ENCODE data around the gene ARPC4.

Gene ARPC4

DNA sequence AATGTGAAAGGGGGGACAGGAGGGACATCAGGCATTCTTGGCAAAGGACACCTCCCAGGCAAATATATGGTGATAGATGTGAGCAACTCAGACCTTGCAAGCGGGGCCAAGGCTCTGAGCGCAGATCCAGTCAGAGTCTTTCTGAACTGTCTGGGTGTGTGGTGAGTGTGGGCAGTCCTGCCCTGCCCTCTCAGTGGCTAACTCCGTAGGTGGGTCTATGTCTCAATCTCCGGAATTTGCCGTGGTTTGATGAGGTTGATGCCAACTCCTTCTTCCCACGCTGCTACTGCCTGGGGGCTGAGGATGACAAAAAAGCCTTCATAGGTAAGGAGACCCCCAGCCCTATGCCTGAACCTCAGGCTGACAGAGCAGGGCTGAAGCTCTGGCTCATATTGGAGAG lies 24.6 kb downstream of the ARPC4 start:
- H3K4me3 ChIP-seq (ENCODE audit: low read depth, low read length): no peak overlapping the region
- DNase-seq (ENCODE audit: low read depth): no peak
- TF ChIP-seq, protein P1, sequence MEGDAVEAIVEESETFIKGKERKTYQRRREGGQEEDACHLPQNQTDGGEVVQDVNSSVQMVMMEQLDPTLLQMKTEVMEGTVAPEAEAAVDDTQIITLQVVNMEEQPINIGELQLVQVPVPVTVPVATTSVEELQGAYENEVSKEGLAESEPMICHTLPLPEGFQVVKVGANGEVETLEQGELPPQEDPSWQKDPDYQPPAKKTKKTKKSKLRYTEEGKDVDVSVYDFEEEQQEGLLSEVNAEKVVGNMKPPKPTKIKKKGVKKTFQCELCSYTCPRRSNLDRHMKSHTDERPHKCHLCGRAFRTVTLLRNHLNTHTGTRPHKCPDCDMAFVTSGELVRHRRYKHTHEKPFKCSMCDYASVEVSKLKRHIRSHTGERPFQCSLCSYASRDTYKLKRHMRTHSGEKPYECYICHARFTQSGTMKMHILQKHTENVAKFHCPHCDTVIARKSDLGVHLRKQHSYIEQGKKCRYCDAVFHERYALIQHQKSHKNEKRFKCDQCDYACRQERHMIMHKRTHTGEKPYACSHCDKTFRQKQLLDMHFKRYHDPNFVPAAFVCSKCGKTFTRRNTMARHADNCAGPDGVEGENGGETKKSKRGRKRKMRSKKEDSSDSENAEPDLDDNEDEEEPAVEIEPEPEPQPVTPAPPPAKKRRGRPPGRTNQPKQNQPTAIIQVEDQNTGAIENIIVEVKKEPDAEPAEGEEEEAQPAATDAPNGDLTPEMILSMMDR (conservative IDR thresholded peaks at IDR 0.05; ENCODE audit: low read depth, low read length): no peak

- no peak overlapping the region for H3K4me3 ChIP-seq (ENCODE audit: low read depth, low read length)
- TF ChIP-seq, protein P1 (conservative IDR thresholded peaks at IDR 0.05; ENCODE audit: low read depth, low read length): no peak
- no peak for DNase-seq (ENCODE audit: low read depth)
Observed at GRCh38 chr3:9818666-9819335, 25.9 kb downstream of the ARPC4 start.

- DNase-seq (ENCODE audit: low read depth): no peak
- no peak overlapping the region for H3K4me3 ChIP-seq (ENCODE audit: low read depth, low read length)
- TF ChIP-seq, protein P1 (conservative IDR thresholded peaks at IDR 0.05; ENCODE audit: low read depth, low read length): no peak
Observed at GRCh38 chr3:9820543-9820942, 27.7 kb downstream of the ARPC4 start.

DNA sequence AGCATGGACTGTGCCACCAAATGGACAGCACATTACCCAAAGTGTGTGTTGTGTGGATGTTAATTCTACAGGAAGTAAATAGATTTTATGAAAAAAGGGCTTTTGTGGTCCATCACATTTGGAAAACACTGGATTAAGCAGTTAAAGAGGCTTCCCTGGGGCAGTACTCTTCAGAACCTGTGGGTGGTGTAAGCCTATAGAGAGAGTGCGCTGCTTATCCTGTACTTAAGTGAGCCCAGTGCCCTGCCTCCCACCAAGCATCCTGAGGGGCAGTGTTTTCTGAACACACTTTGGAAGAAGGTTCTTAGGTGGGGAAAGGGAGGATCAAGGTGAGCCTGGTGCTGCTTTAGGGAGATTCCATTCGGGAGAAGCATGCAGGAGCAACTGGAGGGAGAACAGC lies 28.1 kb downstream of the ARPC4 start:
- TF ChIP-seq, protein P1 (conservative IDR thresholded peaks at IDR 0.05; ENCODE audit: low read depth, low read length): peak; percentile 68
- peak; percentile 71 for DNase-seq (ENCODE audit: low read depth)
- no peak overlapping the region for H3K4me3 ChIP-seq (ENCODE audit: low read depth, low read length)

- no peak for DNase-seq (ENCODE audit: low read depth)
- TF ChIP-seq, protein P1 (conservative IDR thresholded peaks at IDR 0.05; ENCODE audit: low read depth, low read length): no peak
- no peak overlapping the region for H3K4me3 ChIP-seq (ENCODE audit: low read depth, low read length)
Observed at GRCh38 chr3:9825451-9826040, 32.7 kb downstream of the ARPC4 start.

- peak; percentile 37 for DNase-seq (ENCODE audit: low read depth)
- no peak overlapping the region for H3K4me3 ChIP-seq (ENCODE audit: low read depth, low read length)
- TF ChIP-seq, protein P1 (conservative IDR thresholded peaks at IDR 0.05; ENCODE audit: low read depth, low read length): peak; percentile 49
Observed at GRCh38 chr3:9826815-9827573, 34.1 kb downstream of the ARPC4 start.

All from choroid plexus epithelial cell (primary cell).